Neural cell (in vitro differentiated cells): ENCODE results near the gene TAOK2. TPM values are rescaled to one million over a fixed set of nuclear protein-coding genes. Genes with fewer than 3 reads are reported as not detected.

ENCODE experiments used
- H2AFZ ChIP-seq: fragments of 200-600, 300-800 bp; sonication (generic), shearing (Covaris generic); 2 replicates; pipeline ENCODE4 v1.6.0; 2014; ENCODE audit warnings: low read depth, mild to moderate bottlenecking, antibody characterized with exemption, low read length, moderate library complexity
- H3F3A ChIP-seq: fragments of 200-600 bp; shearing (Covaris generic); 2 replicates; pipeline ENCODE4 v1.6.1; 2016; ENCODE audit warnings: mild to moderate bottlenecking, moderate library complexity, mixed read lengths, antibody characterized with exemption, low read length; ENCODE audit not compliant: insufficient read depth, poor library complexity, severe bottlenecking
- H3K27ac ChIP-seq: fragments of 200-600, 300-800 bp; sonication (generic), shearing (Covaris generic); 2 replicates; pipeline ENCODE4 v1.5.1; 2014; ENCODE audit warnings: mild to moderate bottlenecking, low read length, moderate library complexity
- H3K27me3 ChIP-seq: fragments of 300-800, 200-600 bp; sonication (generic), shearing (Covaris generic); 2 replicates; pipeline ENCODE4 v1.6.0; 2014; ENCODE audit warnings: mild to moderate bottlenecking, low read depth, low read length, moderate library complexity; ENCODE audit not compliant: insufficient read depth
- H3K36me3 ChIP-seq: fragments of 300-800, 200-600 bp; sonication (generic), shearing (Covaris generic); 2 replicates; pipeline ENCODE4 v1.5.1; 2014; ENCODE audit warnings: mild to moderate bottlenecking, antibody characterized with exemption, low read length, moderate library complexity; ENCODE audit not compliant: insufficient read depth
- H3K4me2 ChIP-seq: fragments of 300-800, 200-600 bp; sonication (generic), shearing (Covaris generic); 2 replicates; pipeline ENCODE4 v1.6.0; 2014; ENCODE audit warnings: mild to moderate bottlenecking, low read length
- H3K4me3 ChIP-seq: fragments of 300-800, 200-600 bp; sonication (generic), shearing (Covaris generic); 2 replicates; pipeline ENCODE4 v1.5.1; 2014; ENCODE audit warnings: mild to moderate bottlenecking, low read length, moderate library complexity
- H3K79me2 ChIP-seq: fragments of 200-600 bp; shearing (Covaris generic); replicated peaks from 2 replicates; pipeline ENCODE4 v1.6.0; 2014; ENCODE audit warnings: mild to moderate bottlenecking, low read length, moderate library complexity; ENCODE audit not compliant: insufficient read depth
- H3K9ac ChIP-seq: fragments of 300-800, 200-600 bp; sonication (generic), shearing (Covaris generic); 2 replicates; pipeline ENCODE4 v1.6.1; 2016; ENCODE audit warnings: mild to moderate bottlenecking, low read length, mixed read lengths
- H3K9me2 ChIP-seq: fragments of 200-600 bp; shearing (Covaris generic); 2 replicates; pipeline ENCODE4 v1.6.1; 2016; ENCODE audit warnings: mild to moderate bottlenecking, low read length, mixed read lengths; ENCODE audit not compliant: insufficient read depth
- H3K9me3 ChIP-seq: fragments of 200-600, 300-800 bp; sonication (generic), shearing (Covaris generic); 2 replicates; pipeline ENCODE4 v1.6.1; 2016; ENCODE audit warnings: mild to moderate bottlenecking, mixed run types, low read length, moderate library complexity, mixed read lengths
- H4K20me1 ChIP-seq: fragments of 200-600 bp; shearing (Covaris generic); 2 replicates; pipeline ENCODE4 v1.6.1; 2016; ENCODE audit warnings: mild to moderate bottlenecking, mixed run types; ENCODE audit not compliant: insufficient read depth
- CTCF ChIP-seq: fragments of 450-650 bp; IDR thresholded peaks from 2 replicates; pipeline ENCODE4 v1.5.1; 2014; ENCODE audit warnings: antibody characterized with exemption, mild to moderate bottlenecking, moderate library complexity; ENCODE audit not compliant: poor library complexity, severe bottlenecking
- EP300 ChIP-seq: fragments of 450-650 bp; conservative IDR thresholded peaks from 2 replicates; pipeline ENCODE4 v1.6.1; 2014; ENCODE audit warnings: antibody characterized with exemption, mild to moderate bottlenecking, moderate library complexity; ENCODE audit not compliant: poor library complexity, severe bottlenecking
- EZH2 ChIP-seq: fragments of 200-600, 300-800 bp; shearing (Covaris generic), sonication (generic); IDR thresholded peaks from 2 replicates; pipeline ENCODE4 v1.6.1; 2014; ENCODE audit warnings: antibody characterized with exemption, low read length, borderline replicate concordance, mild to moderate bottlenecking; ENCODE audit not compliant: insufficient read depth, poor library complexity, severe bottlenecking
- MXI1 ChIP-seq: fragments of 450-650 bp; conservative IDR thresholded peaks from 2 replicates; pipeline ENCODE4 v1.6.1; 2014; ENCODE audit warnings: antibody characterized with exemption, mild to moderate bottlenecking; ENCODE audit not compliant: poor library complexity, severe bottlenecking
- POLR2AphosphoS5 ChIP-seq: IDR thresholded peaks from 2 replicates; pipeline ENCODE4 v1.6.1; 2012
- RAD21 ChIP-seq: fragments of 450-650 bp; conservative IDR thresholded peaks from 2 replicates; pipeline ENCODE4 v1.6.1; 2014; ENCODE audit warnings: antibody characterized with exemption, mild to moderate bottlenecking, moderate library complexity
- REST ChIP-seq: IDR thresholded peaks from 2 replicates; pipeline ENCODE4 v1.6.1; 2012; ENCODE audit warnings: borderline replicate concordance
- SMC3 ChIP-seq: fragments of 450-650 bp; conservative IDR thresholded peaks from 2 replicates; pipeline ENCODE4 v1.6.1; 2014; ENCODE audit warnings: antibody characterized with exemption, mild to moderate bottlenecking, moderate library complexity; ENCODE audit not compliant: poor library complexity
- TAF1 ChIP-seq: IDR thresholded peaks from 2 replicates; pipeline ENCODE4 v1.6.1; 2012; ENCODE audit warnings: low read depth
- polyA plus RNA-seq: library from polyadenylated mRNA; depleted of rRNA; stranded (reverse); fragments of >200 nt; gene quantifications from 2 replicates; pipeline ENCODE4 v1.2.3, GENCODE V29; 2014

The TAOK2 gene
- polyA plus RNA-seq, 1 donor from 2014 or later = 62.7 TPM

- Histone ChIP-seq H4K20me1 (no peaks in the 10 kb centered on the region), H3K9me3 (no peaks in the 10 kb centered on the region), H3K4me2 (no peak overlapping the region), H2AFZ (no peak overlapping the region), H3K4me3 (no peak overlapping the region), H3K9me2 (no peaks in the 10 kb centered on the region), H3K27me3 (no peaks in the 10 kb centered on the region), H3F3A (no peaks in the 10 kb centered on the region), H3K36me3 (no peaks in the 10 kb centered on the region), H3K27ac (no peak overlapping the region), H3K79me2 (no peaks in the 10 kb centered on the region), H3K9ac (no peak overlapping the region)
- TF ChIP-seq EZH2 = no peak
- no peak for TF ChIP-seq CTCF
- TF ChIP-seq RAD21 = no peak
- TF ChIP-seq POLR2AphosphoS5 = no peak
- TF ChIP-seq SMC3 = no peak
- no peak for TF ChIP-seq EP300
- TF ChIP-seq TAF1 = no peak
- no peak for TF ChIP-seq MXI1
- no peak for TF ChIP-seq REST
These were observed 11.1 kb downstream of the TAOK2 start for GRCh38 chr16:29984764-29985147.

GRCh38 chr16:29985271-29985811 is 11.7 kb downstream of the TAOK2 start:
- no peak overlapping the region for H3K9ac ChIP-seq
- no peak overlapping the region for H2AFZ ChIP-seq
- H3K36me3 ChIP-seq = no peaks in the 10 kb centered on the region
- no peaks in the 10 kb centered on the region for H3K27me3 ChIP-seq
- H3F3A ChIP-seq = no peaks in the 10 kb centered on the region
- no peaks in the 10 kb centered on the region for H3K9me2 ChIP-seq
- no peak overlapping the region for H3K27ac ChIP-seq
- no peak for TF ChIP-seq EZH2
- TF ChIP-seq SMC3 = no peak
- no peak for TF ChIP-seq CTCF
- TF ChIP-seq TAF1 = no peak
- TF ChIP-seq EP300 = no peak
- no peak for TF ChIP-seq RAD21
- TF ChIP-seq POLR2AphosphoS5 = no peak
- no peak for TF ChIP-seq REST
- TF ChIP-seq MXI1 = no peak
- no peaks in the 10 kb centered on the region for H4K20me1 ChIP-seq
- no peak overlapping the region for H3K4me2 ChIP-seq
- no peak overlapping the region for H3K4me3 ChIP-seq
- no peaks in the 10 kb centered on the region for H3K9me3 ChIP-seq
- H3K79me2 ChIP-seq = no peaks in the 10 kb centered on the region
